GM21526 (cell line): ENCODE results near the gene IFI27.
"Not testable (repeated sequence)": the region's sequence is repeated elsewhere in the genome, so short reads cannot be mapped to it uniquely, and the experiment has no call there.

Source experiments
- ATAC-seq: cut with Tn5 transposase; IDR thresholded peaks from one replicate; pipeline ENCODE4 v1.9.1; 2021; ENCODE audit warnings: moderate library complexity; ENCODE audit not compliant: unreplicated experiment, low FRiP score

IFI27 gene

GRCh38 chr14:94110552-94111181, at the start of gene IFI27:
IFI27 (plus strand) TSS chr14:94110736.
- no peak for ATAC-seq

- no peak for ATAC-seq
Measured at GRCh38 chr14:94062344-94062940, 48.1 kb upstream of the IFI27 start.

- ATAC-seq = no peak
Measured at GRCh38 chr14:94066089-94066676, 44.4 kb upstream of the IFI27 start.

- ATAC-seq = not testable (repeated sequence)
Measured at GRCh38 chr14:94072076-94072475, 38.5 kb upstream of the IFI27 start.

- no peak for ATAC-seq
Measured at GRCh38 chr14:94074534-94074933, 36.0 kb upstream of the IFI27 start.

GRCh38 chr14:94075008-94075407, 35.5 kb upstream of the IFI27 start:
- no peak for ATAC-seq

GRCh38 chr14:94077111-94077821, 33.3 kb upstream of the IFI27 start:
- ATAC-seq = no peak

GRCh38 chr14:94077823-94078222, 32.7 kb upstream of the IFI27 start:
- no peak for ATAC-seq

- no peak for ATAC-seq
Measured at GRCh38 chr14:94079891-94080620, 30.5 kb upstream of the IFI27 start.

- ATAC-seq = peak; percentile 98
Measured at GRCh38 chr14:94080621-94081385, 29.7 kb upstream of the IFI27 start, which contains the start of the genes DDX24 and IFI27L1. DDX24 (minus strand) TSS chr14:94081202; CDS start chr14:94079742, 1,460 bp downstream. IFI27L1 (plus strand) TSS chr14:94081310; CDS start chr14:94096938, 15,628 bp downstream.

- ATAC-seq = peak; percentile 32
Measured at GRCh38 chr14:94081386-94081820, 29.1 kb upstream of the IFI27 start.

GRCh38 chr14:94087891-94088290, 22.6 kb upstream of the IFI27 start:
- no peak for ATAC-seq

GRCh38 chr14:94088516-94088915, 22.0 kb upstream of the IFI27 start:
- ATAC-seq = no peak

- ATAC-seq = no peak
Measured at GRCh38 chr14:94089479-94089878, 21.1 kb upstream of the IFI27 start.

GRCh38 chr14:94093418-94093817, 17.1 kb upstream of the IFI27 start:
- ATAC-seq = no peak

GRCh38 chr14:94097091-94097490, 13.4 kb upstream of the IFI27 start:
- ATAC-seq = no peak

GRCh38 chr14:94098326-94098992, 12.1 kb upstream of the IFI27 start:
- ATAC-seq = no peak

- ATAC-seq = no peak
Measured at GRCh38 chr14:94099006-94099405, 11.5 kb upstream of the IFI27 start.

- no peak for ATAC-seq
Measured at GRCh38 chr14:94100847-94101246, 9.7 kb upstream of the IFI27 start.
